Activated T-cell treated with anti-CD3 and anti-CD28 coated beads for 24 hours (primary cell): ENCODE results near the gene SP9.

Source experiments
- DNase-seq: peaks from one replicate; pipeline ENCODE4 v3.0.0-alpha.2; 2020; ENCODE audit warnings: low read depth

SP9 gene

DNA sequence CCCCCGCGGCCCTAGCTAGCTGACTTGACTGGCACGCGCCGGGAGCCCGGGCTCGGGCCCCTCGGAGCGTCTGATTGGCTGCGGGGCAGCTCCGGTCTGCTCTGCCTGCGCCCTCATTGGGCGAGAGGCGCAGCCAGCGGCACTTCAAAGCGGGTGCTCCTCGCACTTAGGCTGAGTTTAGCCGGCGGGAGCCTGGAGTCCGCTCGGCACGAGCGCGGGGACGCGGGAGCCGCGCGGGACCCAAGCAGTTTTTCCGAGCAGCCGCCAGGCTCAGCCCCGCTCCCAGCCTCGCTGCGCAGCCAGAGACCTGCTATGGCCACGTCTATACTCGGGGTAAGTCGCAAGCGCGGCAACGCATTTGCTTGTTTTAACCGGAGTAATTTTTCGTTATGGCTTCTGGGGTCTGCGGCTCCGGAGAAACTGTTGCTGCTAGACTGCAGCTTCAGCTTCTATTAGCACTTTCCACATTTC is at the start of gene SP9:
Gene SP9, plus strand, starts transcription at position 174 of the 471 bp plus-strand sequence. Its CDS starts 139 bp downstream, at position 313.
- DNase-seq, result no peak

- no peak for DNase-seq
These were observed 48.6 kb upstream of the SP9 start for GRCh38 chr2:174286172-174286571.

- no peak for DNase-seq
These were observed 41.8 kb upstream of the SP9 start for GRCh38 chr2:174292908-174293307.

DNA sequence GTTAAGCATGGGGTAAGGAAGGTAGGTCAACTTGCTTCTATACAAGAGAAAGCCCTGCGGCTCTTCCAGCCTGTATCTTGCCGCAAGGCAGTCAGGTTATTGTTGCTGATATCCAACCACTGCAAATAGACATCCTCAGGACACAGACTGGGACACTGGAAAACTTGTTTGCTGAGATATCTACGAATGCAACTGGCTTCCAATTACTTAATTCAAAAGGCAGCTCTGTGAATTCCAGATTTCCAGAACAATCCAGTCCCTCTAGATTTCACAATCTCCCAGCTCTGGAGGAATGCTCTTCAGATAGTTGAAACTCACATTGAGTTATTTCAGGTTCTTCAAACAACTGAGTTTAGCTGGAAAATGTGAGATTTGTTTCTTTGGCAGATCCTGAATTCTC is 34.6 kb upstream of the SP9 start:
- no peak for DNase-seq

DNA sequence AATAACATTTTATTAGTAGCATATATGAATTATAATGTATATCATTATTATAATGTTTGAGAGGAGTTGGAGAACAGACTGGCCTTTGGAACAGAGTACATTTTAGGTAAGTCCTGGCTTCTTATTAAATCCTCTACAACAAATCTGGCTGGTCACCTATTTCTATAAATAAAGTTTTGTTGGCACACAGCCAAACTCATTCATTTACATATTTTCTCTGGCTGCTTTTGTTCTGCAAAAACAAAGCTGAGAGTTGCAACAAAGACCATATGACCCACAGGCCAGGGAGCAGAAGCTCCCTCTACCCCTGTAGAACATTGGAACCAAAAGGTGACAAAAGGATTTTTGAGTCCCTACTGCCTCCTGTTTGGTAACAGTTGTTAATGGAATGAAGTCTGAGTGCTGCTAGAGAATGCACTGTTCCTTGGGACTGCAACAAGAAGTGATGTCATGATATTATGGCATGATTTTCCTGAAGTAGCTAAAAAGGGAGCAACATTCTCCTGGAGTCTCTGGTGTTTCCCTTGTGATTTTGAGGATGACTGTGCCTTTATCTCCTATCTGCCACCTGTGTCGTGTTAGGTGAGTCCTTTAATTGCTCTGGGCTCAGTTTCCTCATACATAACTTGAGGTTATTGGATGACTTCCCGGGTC is 22.0 kb upstream of the SP9 start:
- DNase-seq, result no peak

GRCh38 chr2:174322149-174322548 is 12.6 kb upstream of the SP9 start:
- no peak for DNase-seq

GRCh38 chr2:174322746-174323145 is 12.0 kb upstream of the SP9 start:
- no peak for DNase-seq

DNA sequence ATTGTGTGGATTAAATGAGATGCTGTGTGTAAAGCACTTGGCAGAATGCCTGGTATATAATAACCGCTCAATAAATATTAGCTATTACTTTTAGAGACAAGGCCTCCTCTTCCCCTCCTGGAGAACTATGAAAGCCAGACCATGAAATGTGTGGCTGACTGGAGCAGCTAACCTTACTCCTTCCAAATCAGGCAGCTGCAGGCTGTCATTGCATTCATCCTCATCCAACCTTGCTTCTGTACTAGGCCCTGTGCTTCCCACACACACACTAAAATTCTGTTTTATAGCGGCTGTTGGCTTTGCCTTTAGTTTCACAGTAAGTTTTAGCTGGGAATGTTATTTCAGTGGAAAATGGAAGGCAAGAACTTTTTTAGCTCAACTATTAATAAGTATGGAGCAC is 10.2 kb upstream of the SP9 start:
- no peak for DNase-seq

GRCh38 chr2:174325373-174326160 is 9.2 kb upstream of the SP9 start:
- no peak for DNase-seq

GRCh38 chr2:174326161-174327020 is 8.4 kb upstream of the SP9 start:
- no peak for DNase-seq

DNA sequence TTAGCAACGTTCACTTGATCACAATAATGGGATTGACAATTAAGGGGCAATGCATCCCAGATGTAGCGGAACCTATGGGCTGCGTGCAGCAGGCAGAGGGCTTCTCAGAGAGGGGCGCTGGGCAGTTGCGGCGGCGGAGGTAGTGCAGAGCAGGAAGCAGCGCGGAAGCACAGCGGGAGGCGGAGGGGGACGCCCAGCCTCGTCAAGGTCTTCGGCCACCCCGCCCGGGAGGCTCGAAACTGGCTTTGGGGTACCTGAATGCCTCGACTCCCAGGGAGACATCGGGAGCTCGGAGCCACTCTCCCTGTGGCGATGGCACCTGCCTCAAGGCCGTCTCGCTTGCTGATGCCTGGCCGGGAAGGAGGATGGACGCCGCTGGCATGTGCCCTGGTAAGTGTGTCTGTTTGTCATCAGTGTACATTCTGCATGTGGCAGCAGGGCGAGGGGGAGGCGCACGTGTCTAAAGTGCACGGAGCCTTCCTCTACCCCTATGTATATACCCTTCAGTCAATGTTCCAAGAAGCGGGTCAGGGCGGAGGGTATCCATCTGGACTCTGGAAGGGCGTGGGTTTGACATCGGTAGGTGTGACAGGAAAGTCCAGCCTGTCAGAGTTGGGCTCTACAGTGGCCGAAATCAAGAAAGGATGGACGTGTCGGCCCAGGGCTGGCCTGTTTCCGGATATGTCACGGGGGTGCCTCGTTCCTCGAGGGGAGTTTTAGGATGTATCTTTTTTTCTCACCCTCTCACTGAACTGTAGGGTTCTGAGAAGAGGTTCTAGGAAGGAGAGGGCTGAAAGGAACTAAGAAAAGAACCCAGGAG is 7.5 kb upstream of the SP9 start:
- DNase-seq, result no peak

- no peak for DNase-seq
These were observed 7.0 kb upstream of the SP9 start for GRCh38 chr2:174327841-174328113.

DNA sequence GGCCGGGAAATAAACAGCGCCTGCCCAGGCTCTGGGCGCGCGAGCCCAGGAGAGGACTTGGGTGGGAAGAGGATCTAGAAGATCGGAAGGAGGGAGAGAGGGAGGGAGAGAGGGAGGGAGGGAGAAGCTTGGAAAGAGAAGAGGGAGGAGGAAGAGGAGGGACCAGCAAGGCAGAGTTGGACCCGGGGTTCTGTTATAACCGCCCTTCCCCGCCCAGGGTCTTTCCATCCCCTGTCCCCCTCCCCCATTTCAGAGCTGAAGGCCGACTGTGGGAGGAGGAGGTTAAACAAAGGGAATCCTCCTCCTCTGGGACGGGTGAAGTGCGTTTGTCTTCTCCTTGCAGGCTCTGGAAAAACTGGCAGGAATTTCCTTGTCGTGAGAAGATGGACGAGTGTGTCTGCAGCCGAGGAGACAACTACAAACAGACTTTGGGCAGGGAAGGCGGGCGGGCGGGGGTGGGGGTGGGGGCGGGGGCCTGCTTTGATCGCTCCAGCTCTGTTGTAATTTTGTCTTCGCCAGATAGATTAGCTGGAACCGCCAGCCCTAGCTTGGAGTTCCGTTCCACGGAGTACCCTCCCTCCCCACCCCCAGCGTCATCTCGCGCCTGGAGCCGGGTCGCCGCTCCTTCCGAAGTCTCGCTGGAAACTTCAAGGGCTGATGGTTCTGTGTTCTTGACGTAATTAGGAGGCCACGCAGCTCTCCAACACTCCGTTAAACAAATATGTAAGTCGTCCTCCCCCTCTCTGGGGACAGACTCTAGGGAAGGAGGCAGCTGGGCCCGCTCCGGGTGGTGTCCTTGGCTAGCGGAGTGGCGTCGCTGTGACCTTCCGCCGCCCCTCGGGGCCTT is 6.4 kb upstream of the SP9 start:
- no peak for DNase-seq

GRCh38 chr2:174328961-174329715 is 5.6 kb upstream of the SP9 start:
- no peak for DNase-seq

GRCh38 chr2:174330945-174331594 is 3.7 kb upstream of the SP9 start:
- DNase-seq, result no peak

DNA sequence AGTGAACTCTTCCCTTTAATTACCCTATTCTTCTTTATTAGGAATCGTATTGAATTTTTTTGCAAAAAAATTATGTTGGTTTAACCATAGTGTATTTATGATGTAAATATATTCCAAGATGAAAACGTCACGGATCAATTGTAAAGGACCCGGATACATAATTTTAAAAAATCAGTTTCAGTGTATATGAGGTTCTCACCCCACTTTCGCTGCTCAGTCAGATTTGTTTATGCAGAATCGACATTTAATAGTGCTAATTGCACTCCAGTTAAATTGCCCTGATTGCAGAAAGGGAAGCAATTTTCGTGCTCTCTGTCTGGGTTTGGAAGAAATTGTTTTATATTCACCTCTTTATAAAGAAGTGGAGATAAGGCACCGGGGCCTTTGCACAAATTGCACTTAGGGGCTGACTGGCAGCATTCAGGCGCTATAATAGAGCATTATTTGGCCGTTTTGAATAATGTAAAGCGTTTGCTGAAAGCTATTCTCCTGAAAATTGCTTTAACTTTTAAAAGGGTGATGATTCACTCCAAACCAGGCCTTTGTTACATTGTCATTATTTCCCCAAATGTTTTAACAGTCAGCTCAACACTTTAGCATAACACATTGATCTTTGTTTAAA is 3.0 kb upstream of the SP9 start:
- no peak for DNase-seq

GRCh38 chr2:174332217-174332963 is 2.4 kb upstream of the SP9 start:
- DNase-seq, result no peak

DNA sequence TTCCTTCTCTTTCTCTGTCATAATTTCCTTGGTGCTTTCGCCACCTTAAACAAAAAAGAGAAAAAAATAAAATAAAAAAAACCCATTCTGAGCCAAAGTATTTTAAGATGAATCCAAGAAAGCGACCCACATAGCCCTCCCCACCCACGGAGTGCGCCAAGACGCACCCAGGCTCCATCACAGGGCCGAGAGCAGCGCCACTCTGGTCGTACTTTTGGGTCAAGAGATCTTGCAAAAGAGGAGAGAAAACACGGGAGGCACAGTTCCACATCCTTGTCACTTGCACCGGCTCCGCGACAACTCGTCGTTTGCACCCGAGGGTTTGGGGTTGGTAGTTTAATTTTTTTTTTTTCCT is 1.8 kb upstream of the SP9 start:
- no peak for DNase-seq
